Femur (tissue), 1 donor: Measurements from ENCODE around the gene ALDH4A1.
"Not testable (repeated sequence)": the region's sequence is repeated elsewhere in the genome, so short reads cannot be mapped to it uniquely, and the experiment has no call there.

Source experiments
- DNase-seq: peaks from one replicate; pipeline ENCODE4 v3.0.0-alpha.2; 2017

ALDH4A1 gene

GRCh38 chr1:18849261-18849711 is 53.1 kb downstream of the ALDH4A1 start:
- DNase-seq, result peak; percentile 59

DNA sequence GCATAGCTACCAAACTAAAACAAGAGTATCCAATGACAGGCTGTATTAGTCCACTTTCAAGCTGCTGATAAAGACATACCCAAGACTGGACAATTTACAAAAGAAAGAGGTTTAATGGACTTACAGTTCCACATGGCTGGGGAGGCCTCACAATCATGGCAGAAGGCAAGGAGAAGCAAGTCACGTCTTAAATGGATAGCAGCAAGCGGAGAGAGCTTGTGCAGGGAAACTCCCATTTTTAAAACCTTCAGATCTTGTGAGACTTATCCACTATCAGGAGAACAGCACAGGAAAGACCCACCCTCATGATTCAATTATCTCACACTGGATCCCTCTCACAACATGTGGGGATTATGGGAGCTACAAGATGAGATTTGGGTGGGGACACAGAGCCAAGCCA is 54.6 kb downstream of the ALDH4A1 start:
- not testable (repeated sequence) for DNase-seq

GRCh38 chr1:18840145-18840544 is 62.2 kb downstream of the ALDH4A1 start:
- no peak for DNase-seq

- no peak for DNase-seq
These were observed 65.7 kb downstream of the ALDH4A1 start for GRCh38 chr1:18836654-18837053.

DNA sequence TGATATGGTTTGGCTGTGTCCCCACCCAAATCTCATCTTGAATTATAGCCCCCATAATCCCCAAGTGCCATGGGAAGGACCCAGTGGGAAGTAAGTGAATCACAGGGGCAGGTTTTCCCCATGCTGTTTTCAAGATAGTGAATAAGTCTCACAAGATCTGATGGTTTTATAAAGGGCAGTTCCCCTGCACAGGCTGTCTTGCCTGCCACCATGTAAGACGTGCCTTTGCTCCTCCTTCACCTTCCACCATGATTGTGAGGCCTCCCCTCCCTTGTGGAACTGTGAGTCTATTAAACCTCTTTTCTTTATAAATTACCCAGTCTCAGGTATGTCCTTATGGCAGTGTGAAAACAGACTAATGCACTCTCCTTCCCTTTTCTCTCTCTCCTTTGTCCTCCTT is 70.0 kb downstream of the ALDH4A1 start:
- not testable (repeated sequence) for DNase-seq

GRCh38 chr1:18831656-18832055 is 70.7 kb downstream of the ALDH4A1 start:
- no peak for DNase-seq

DNA sequence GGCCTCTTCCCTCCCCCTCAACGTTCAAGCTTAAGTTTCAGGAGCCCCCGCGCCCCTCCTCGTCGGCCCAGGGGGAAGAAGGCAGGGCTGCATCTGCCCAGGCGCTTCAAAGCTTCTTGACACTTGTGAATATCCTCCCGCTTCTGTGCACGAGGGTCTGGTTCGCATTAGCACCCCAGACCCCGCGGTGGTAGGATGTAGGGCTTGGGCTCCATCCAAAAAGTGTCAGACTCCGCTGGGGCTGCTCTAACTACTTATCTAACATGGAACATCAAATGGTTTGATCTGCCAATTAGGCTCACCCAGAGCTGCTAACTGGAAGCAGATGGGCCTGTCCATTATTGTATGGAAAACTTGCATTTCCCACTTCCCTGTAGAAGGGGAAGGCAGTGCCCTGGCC is 71.8 kb downstream of the ALDH4A1 start:
- no peak for DNase-seq

DNA sequence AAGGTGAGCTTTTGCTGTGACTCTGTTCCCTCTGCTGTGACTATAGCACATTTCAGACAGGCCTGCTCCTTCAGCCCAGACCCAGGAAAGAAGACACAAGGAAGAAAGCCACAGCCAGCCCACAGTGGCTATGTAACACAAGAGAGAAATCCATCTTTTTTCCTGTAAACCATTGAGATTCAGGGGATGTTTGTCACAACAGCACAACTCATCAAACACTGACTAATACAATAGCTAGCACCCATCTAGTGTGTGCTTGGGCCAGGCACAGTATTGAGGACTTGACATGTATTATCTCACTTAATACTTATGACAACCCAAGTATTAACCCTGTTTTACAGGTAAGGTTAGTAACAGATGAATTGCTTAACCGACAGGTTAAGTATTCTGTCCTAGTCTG is 72.7 kb downstream of the ALDH4A1 start:
- no peak for DNase-seq

DNA sequence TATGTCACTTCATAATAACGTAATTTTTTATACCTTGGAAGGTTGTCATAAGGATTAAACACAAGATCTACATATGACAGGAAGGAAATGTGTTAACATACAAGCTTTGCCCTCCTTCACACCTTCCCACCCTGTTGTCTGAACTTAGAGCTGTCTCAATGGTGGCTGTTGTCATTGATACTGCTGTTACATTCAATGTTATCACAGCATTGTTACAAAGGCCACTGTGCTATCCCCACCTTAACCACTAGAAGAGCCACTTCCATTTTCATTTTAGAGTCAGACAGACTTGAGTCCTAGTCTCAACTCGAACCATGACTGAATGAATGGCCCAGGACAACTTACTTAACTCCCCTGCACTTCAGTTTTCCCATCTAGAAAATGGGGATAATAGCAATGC is 74.1 kb downstream of the ALDH4A1 start:
- DNase-seq, result no peak

DNA sequence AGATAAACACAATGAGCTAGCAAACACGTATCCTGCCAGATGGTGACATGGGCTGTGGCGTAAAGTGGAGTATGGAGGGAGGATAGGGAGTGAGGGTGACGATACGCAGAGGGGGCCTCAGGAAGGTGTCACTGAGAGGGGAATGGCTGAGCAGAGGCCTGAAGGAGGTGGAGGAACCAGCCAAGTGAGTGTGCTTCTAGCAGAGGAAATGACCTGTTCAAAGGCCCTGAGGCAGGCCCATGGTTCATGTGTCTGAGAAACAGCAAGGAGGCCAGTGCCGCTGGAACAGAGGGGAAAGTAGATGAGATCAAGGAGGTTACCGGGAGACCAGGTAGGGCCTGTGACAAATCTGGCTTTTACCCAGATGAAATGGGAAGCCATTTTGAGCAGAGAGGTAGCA is 78.9 kb downstream of the ALDH4A1 start:
- no peak for DNase-seq
